Endothelial cell of umbilical vein (primary cell): ENCODE data around the gene CLPSL2. TPM values are rescaled to one million over a fixed set of nuclear protein-coding genes. Genes with fewer than 3 reads are reported as not detected.

Source experiments
- BruUV-seq: library from RNA; stranded (reverse); fragments of 400-500 nt; replicated peaks from 2 replicates; lab custom pipeline; 2021; lab: Mats Ljungman, UMichigan
- CTCF ChIA-PET: fragments of 300-600, 350-600 bp; sonication (Branson Sonifier 250); formaldehyde crosslinking; loops from one replicate; lab custom pipeline; 2021; ENCODE audit warnings: antibody characterized with exemption, inconsistent platforms; lab: Charles Lee
- POLR2A ChIA-PET: fragments of 300-600, 350-600 bp; sonication (Branson Sonifier 250); formaldehyde crosslinking; loops from one replicate; lab custom pipeline; 2021; ENCODE audit warnings: antibody characterized with exemption, inconsistent platforms; lab: Charles Lee
- DNase-seq: peaks from one replicate; pipeline ENCODE4 v3.0.0-alpha.2; 2011; ENCODE audit warnings: low read depth, low spot score
- FAIRE-seq: peaks from 2 replicates; lab custom pipeline; 2011; peaks lifted over from hg19 to GRCh38; lab: Jason Lieb, UNC
- H2AFZ ChIP-seq: 2 replicates; pipeline ENCODE4 v1.6.0; 2012; ENCODE audit warnings: low read depth, low read length, control low read depth, inconsistent platforms
- H3K27ac ChIP-seq: 2 replicates; pipeline ENCODE4 v1.5.1; 2011; ENCODE audit warnings: low read depth, mild to moderate bottlenecking, control low read depth, low read length, moderate library complexity; ENCODE audit not compliant: insufficient read depth
- H3K27me3 ChIP-seq, 2 experiments: 2 replicates each; pipeline versions ENCODE4 v1.6.0 to v1.6.1; 2011; ENCODE audit warnings: low read length in 2 of 2, mixed read lengths in 1 of 2; ENCODE audit not compliant: control insufficient read depth in 2 of 2, insufficient read depth in 2 of 2
- H3K36me3 ChIP-seq, 2 experiments: 2 replicates in 1 of 2; 3 replicates in 1 of 2; pipeline ENCODE4 v1.5.1; 2011; ENCODE audit warnings: low read length in 2 of 2, mild to moderate bottlenecking in 1 of 2, moderate library complexity in 1 of 2; ENCODE audit not compliant: control insufficient read depth in 2 of 2, insufficient read depth in 2 of 2; ENCODE audit errors: extremely low read depth in 1 of 2
- H3K4me1 ChIP-seq: 3 replicates; pipeline ENCODE4 v1.5.1; 2011; ENCODE audit warnings: mild to moderate bottlenecking, low read length; ENCODE audit not compliant: control insufficient read depth, insufficient read depth; ENCODE audit errors: extremely low read depth
- H3K4me2 ChIP-seq: 2 replicates; pipeline ENCODE4 v1.6.1; 2011; ENCODE audit warnings: low read length, control low read depth, mixed read lengths; ENCODE audit not compliant: insufficient read depth
- H3K4me3 ChIP-seq, 3 experiments: fragments of 200-600 bp in 1 of 3; sonication (generic), shearing (Covaris generic) in 1 of 3; replicated peaks in 1 of 3; 2 replicates each; pipeline ENCODE4 v1.5.1; 2011 to 2016; ENCODE audit warnings: control low read depth in 3 of 3, low read length in 3 of 3, mild to moderate bottlenecking in 2 of 3, inconsistent platforms in 1 of 3, low read depth in 1 of 3, moderate library complexity in 1 of 3; ENCODE audit not compliant: insufficient read depth in 1 of 3
- H3K79me2 ChIP-seq: 2 replicates; pipeline ENCODE4 v1.6.0; 2012; ENCODE audit warnings: low read length, inconsistent platforms; ENCODE audit not compliant: control insufficient read depth, insufficient read depth
- H3K9ac ChIP-seq: replicated peaks from 2 replicates; pipeline ENCODE3; 2011; ENCODE audit warnings: low read length, control low read depth; ENCODE audit not compliant: insufficient read depth; ENCODE audit errors: extremely low read depth
- H3K9me1 ChIP-seq: replicated peaks from 3 replicates; pipeline ENCODE4 v1.6.0; 2011; ENCODE audit warnings: mild to moderate bottlenecking, low read length; ENCODE audit not compliant: control insufficient read depth, insufficient read depth; ENCODE audit errors: extremely low read depth
- H3K9me3 ChIP-seq: replicated peaks from 2 replicates; pipeline ENCODE4 v1.5.1; 2012; ENCODE audit warnings: low read length, inconsistent platforms; ENCODE audit not compliant: control insufficient read depth, insufficient read depth
- H4K20me1 ChIP-seq: replicated peaks from 2 replicates; pipeline ENCODE3; 2011; ENCODE audit warnings: mild to moderate bottlenecking, low read length; ENCODE audit not compliant: control insufficient read depth, insufficient read depth; ENCODE audit errors: extremely low read depth
- FOS ChIP-seq: IDR thresholded peaks from 2 replicates; pipeline ENCODE4 v1.6.1; 2011; ENCODE audit warnings: mild to moderate bottlenecking, low read length, moderate library complexity, borderline replicate concordance; ENCODE audit not compliant: insufficient read depth
- GATA2 ChIP-seq: IDR thresholded peaks from 2 replicates; pipeline ENCODE4 v1.7.0; 2011; ENCODE audit warnings: low read depth, mild to moderate bottlenecking, moderate library complexity, mixed read lengths, low read length; ENCODE audit not compliant: insufficient read length, insufficient read depth
- JUN ChIP-seq: IDR thresholded peaks from 2 replicates; pipeline ENCODE4 v1.6.1; 2011; ENCODE audit warnings: borderline replicate concordance, low read depth; ENCODE audit not compliant: insufficient read length, insufficient read depth
- MAX ChIP-seq: IDR thresholded peaks from 2 replicates; pipeline ENCODE4 v1.6.1; 2011; ENCODE audit not compliant: insufficient read depth, insufficient read length
- MYC ChIP-seq: IDR thresholded peaks from one replicate; pipeline ENCODE4 v1.6.1; 2011; ENCODE audit warnings: mild to moderate bottlenecking, low read depth, low read length
- POLR2A ChIP-seq: IDR thresholded peaks from 2 replicates; pipeline ENCODE4 v1.6.1; 2012; ENCODE audit warnings: low read depth, mild to moderate bottlenecking, control low read depth, low read length
- POLR2AphosphoS5 ChIP-seq: IDR thresholded peaks from 2 replicates; pipeline ENCODE4 v1.6.1; 2012; ENCODE audit warnings: low read depth, mild to moderate bottlenecking, control low read depth, low read length, moderate library complexity; ENCODE audit not compliant: insufficient read depth
- dilution Hi-C: fragments of 300-500 bp; cut with MboI; formaldehyde crosslinking; loops from one replicate; pipeline ENCODE4 v1.15.0; 2019; ENCODE audit warnings: low sequenced_read_pairs; ENCODE audit not compliant: extremely low pct_ligation_motif_present
- intact Hi-C: fragments of 100-400 bp; cut with micrococcal nuclease; formaldehyde crosslinking; loops from one replicate; pipeline ENCODE4 v1.10.0; 2022
- polyA plus RNA-seq, 4 experiments: library from polyadenylated mRNA; depleted of rRNA in 3 of 4; stranded (reverse) in 3 of 4; unstranded in 1 of 4; fragments of >200 nt; gene quantifications; 2 replicates each; pipeline versions ENCODE4 v1.2.1 to v1.2.3, GENCODE V29; 2011 to 2012; ENCODE audit warnings: missing spikeins in 1 of 4
- total RNA-seq: library from RNA; stranded (reverse); gene quantifications from 2 replicates; pipeline ENCODE4 v1.2.3, GENCODE V29; 2021
- TF ChIP-seq, protein P1 (sequence below), 2 donors: IDR thresholded peaks; 1 replicate in 1 of 2; 2 replicates in 1 of 2; pipeline ENCODE4 v1.5.1; 2011; ENCODE audit warnings: low read length in 2 of 2, mild to moderate bottlenecking in 2 of 2, moderate library complexity in 2 of 2, control low read depth in 1 of 2, inconsistent platforms in 1 of 2, low read depth in 1 of 2; ENCODE audit not compliant: insufficient read depth in 1 of 2; ENCODE audit errors: extremely low read depth in 1 of 2

The CLPSL2 gene
- total and polyA plus RNA-seq, 2 donors (not counting 3 experiments of a cell fraction or from before 2014, with no cell fraction given): not detected

- POLR2A ChIA-PET: no interaction called here
Measured at GRCh38 chr6:35746516-35746915, 29.9 kb upstream of the CLPSL2 start.

More at GRCh38 chr6:35746516-35746915, 29.9 kb upstream of the CLPSL2 start:
- Histone ChIP-seq H3K36me3 (no peaks in the 10 kb centered on the region), H2AFZ (no peak overlapping the region), H3K9me1 (no peaks in the 10 kb centered on the region), H4K20me1 (no peaks in the 10 kb centered on the region), H3K27ac (no peak overlapping the region), H3K4me1 (no peaks in the 10 kb centered on the region), H3K9ac (no peak overlapping the region), H3K9me3 (no peaks in the 10 kb centered on the region), H3K4me2 (no peak overlapping the region), H3K27me3 (peaks cover 2 to 6% of the 10 kb centered on the region in 2 experiments), H3K79me2 (no peaks in the 10 kb centered on the region), H3K4me3 (no peak overlapping the region)
- intact Hi-C loops: no loop called here
- no TSS peak for BruUV-seq
- DNase-seq: no peak
- TF ChIP-seq, protein P1, sequence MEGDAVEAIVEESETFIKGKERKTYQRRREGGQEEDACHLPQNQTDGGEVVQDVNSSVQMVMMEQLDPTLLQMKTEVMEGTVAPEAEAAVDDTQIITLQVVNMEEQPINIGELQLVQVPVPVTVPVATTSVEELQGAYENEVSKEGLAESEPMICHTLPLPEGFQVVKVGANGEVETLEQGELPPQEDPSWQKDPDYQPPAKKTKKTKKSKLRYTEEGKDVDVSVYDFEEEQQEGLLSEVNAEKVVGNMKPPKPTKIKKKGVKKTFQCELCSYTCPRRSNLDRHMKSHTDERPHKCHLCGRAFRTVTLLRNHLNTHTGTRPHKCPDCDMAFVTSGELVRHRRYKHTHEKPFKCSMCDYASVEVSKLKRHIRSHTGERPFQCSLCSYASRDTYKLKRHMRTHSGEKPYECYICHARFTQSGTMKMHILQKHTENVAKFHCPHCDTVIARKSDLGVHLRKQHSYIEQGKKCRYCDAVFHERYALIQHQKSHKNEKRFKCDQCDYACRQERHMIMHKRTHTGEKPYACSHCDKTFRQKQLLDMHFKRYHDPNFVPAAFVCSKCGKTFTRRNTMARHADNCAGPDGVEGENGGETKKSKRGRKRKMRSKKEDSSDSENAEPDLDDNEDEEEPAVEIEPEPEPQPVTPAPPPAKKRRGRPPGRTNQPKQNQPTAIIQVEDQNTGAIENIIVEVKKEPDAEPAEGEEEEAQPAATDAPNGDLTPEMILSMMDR (IDR thresholded peaks at IDR 0.05; ENCODE audit: extremely low read depth in 1 of 2, insufficient read depth in 1 of 2, low read depth in 1 of 2, low read length in 2 of 2): no peak
- TF ChIP-seq POLR2A (no peak), JUN (no peak), MYC (no peak), GATA2 (no peak), POLR2AphosphoS5 (no peak), MAX (no peak), FOS (no peak)
- dilution Hi-C loops: no loop called here
- CTCF ChIA-PET: interaction anchor here (1.2 to 2.3 kb wide), 2 partner anchors 10 to 11 kb away, joined by 3 to 8 read pairs; partner anchors contain the start of gene ARMC12
- FAIRE-seq: no peak
